Rectal smooth muscle tissue (tissue), 1 donor: Measurements from ENCODE around the gene IQSEC3.

Experiments used
- H3K27ac ChIP-seq: one replicate; pipeline ENCODE4 v1.7.0; 2013; ENCODE audit warnings: low read depth, low read length, inconsistent platforms
- H3K27me3 ChIP-seq: one replicate; pipeline ENCODE4 v1.7.0; 2013; ENCODE audit warnings: low read length; ENCODE audit not compliant: control insufficient read depth, insufficient read depth
- H3K36me3 ChIP-seq: one replicate; pipeline ENCODE4 v1.7.0; 2013; ENCODE audit warnings: low read length; ENCODE audit not compliant: control insufficient read depth, insufficient read depth
- H3K4me1 ChIP-seq: one replicate; pipeline ENCODE4 v1.7.0; 2013; ENCODE audit warnings: low read length; ENCODE audit not compliant: control insufficient read depth, insufficient read depth
- H3K4me3 ChIP-seq: one replicate; pipeline ENCODE4 v1.7.0; 2013; ENCODE audit warnings: low read length
- H3K9ac ChIP-seq: one replicate; pipeline ENCODE4 v1.7.0; 2013; ENCODE audit warnings: low read length

IQSEC3 gene

GRCh38 chr12:93266-94005 is 26.9 kb downstream of the IQSEC3 start:
- Histone ChIP-seq H3K36me3 (no peaks in the 10 kb centered on the region), H3K27me3 (peaks cover 4% of the 10 kb centered on the region), H3K4me3 (no peak overlapping the region), H3K9ac (no peak overlapping the region), H3K27ac (no peak overlapping the region), H3K4me1 (no peaks in the 10 kb centered on the region)

- Histone ChIP-seq H3K4me1 (no peaks in the 10 kb centered on the region), H3K4me3 (no peak overlapping the region), H3K9ac (no peak overlapping the region), H3K36me3 (no peaks in the 10 kb centered on the region), H3K27me3 (peaks cover 7% of the 10 kb centered on the region), H3K27ac (no peak overlapping the region)
Measured at GRCh38 chr12:96543-96942, 30.0 kb downstream of the IQSEC3 start.

GRCh38 chr12:98924-99352 is 32.4 kb downstream of the IQSEC3 start:
- Histone ChIP-seq H3K4me3 (no peak overlapping the region), H3K27ac (no peak overlapping the region), H3K9ac (no peak overlapping the region), H3K36me3 (no peaks in the 10 kb centered on the region), H3K27me3 (peaks cover 7% of the 10 kb centered on the region), H3K4me1 (no peaks in the 10 kb centered on the region)

GRCh38 chr12:99605-100004 is 33.0 kb downstream of the IQSEC3 start:
- Histone ChIP-seq H3K27ac (no peak overlapping the region), H3K36me3 (no peaks in the 10 kb centered on the region), H3K27me3 (peaks cover 7% of the 10 kb centered on the region), H3K4me1 (no peaks in the 10 kb centered on the region), H3K9ac (no peak overlapping the region), H3K4me3 (no peak overlapping the region)

DNA sequence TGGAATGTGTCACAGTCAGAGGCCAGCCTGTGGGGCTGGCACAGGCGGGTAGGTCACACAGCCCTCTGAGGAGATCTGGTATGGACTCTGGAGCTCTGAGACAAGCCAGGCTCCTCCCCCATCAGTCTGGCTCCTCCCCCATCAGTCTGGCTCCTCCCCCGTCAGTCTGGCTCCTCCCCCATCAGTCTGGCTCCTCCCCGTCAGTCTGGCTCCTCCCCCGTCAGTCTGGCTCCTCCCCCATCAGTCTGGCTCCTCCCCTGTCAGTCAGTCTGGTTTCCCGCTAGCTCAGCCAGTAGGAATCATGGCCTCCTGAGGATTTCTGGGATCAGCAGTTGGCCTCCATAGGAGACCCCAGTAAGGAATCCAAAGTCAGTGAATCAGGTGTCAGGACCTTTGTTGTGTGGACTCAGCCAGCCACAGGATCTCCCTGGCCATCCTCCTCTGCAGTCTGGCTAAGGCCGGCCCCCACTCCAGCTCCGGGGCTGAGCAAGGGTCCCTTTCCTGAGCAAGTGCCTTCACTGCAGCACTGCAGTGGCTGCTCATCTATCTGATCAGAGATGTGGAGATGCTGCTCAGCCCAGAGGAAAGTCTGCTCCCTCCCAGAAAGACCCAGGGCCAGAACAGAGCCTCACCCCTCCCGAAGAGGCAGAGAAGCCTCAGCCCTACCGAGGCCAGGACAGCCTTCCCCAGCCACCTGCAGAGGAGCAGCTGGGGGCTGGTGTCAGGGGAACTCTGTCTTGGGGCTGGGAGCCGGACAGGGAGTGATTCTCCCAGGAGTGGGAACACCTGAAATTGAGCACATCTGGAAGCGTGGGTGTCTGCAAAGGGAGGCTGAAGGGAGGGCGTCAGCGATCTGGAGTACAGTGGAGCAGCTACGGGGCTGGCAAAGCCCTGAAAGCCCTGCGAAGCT is 35.7 kb downstream of the IQSEC3 start:
- Histone ChIP-seq H3K4me3 (no peak overlapping the region), H3K9ac (no peak overlapping the region), H3K4me1 (no peaks in the 10 kb centered on the region), H3K36me3 (no peaks in the 10 kb centered on the region), H3K27ac (no peak overlapping the region), H3K27me3 (peaks cover 9% of the 10 kb centered on the region)

GRCh38 chr12:102879-103168 is 36.3 kb downstream of the IQSEC3 start:
- H3K27me3 ChIP-seq, result peaks cover 9% of the 10 kb centered on the region
- no peak overlapping the region for H3K27ac ChIP-seq
- H3K9ac ChIP-seq, result no peak overlapping the region
- H3K4me1 ChIP-seq, result no peaks in the 10 kb centered on the region
- H3K36me3 ChIP-seq, result no peaks in the 10 kb centered on the region
- H3K4me3 ChIP-seq, result no peak overlapping the region

GRCh38 chr12:103169-103981 is 36.8 kb downstream of the IQSEC3 start:
- Histone ChIP-seq H3K4me3 (no peak overlapping the region), H3K27ac (no peak overlapping the region), H3K27me3 (peaks cover 5% of the 10 kb centered on the region), H3K4me1 (no peaks in the 10 kb centered on the region), H3K36me3 (no peaks in the 10 kb centered on the region), H3K9ac (no peak overlapping the region)

GRCh38 chr12:104551-105081 is 38.0 kb downstream of the IQSEC3 start:
- no peak overlapping the region for H3K4me3 ChIP-seq
- H3K4me1 ChIP-seq, result no peaks in the 10 kb centered on the region
- H3K27me3 ChIP-seq, result peaks cover 3% of the 10 kb centered on the region
- no peaks in the 10 kb centered on the region for H3K36me3 ChIP-seq
- no peak overlapping the region for H3K9ac ChIP-seq
- no peak overlapping the region for H3K27ac ChIP-seq

DNA sequence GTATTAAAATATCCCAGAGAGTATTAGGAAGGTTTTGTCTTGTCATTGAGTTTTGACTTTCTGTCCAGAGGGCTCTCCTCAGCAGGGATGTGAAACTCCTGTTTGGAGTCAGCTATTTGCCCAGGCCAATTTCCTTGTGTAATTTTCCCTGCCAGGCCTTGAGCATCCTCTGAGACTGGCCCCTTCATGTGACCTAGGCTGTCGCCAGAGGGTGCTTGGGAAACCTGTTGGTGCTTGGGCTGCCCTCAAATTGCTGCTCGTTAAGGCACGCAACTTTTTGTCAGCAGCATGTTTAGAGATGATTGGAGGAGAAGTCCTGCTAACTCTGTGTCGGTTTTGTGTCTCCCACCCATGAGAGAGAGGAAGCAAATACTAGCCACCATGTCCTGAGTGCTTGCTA is 39.1 kb downstream of the IQSEC3 start:
- Histone ChIP-seq H3K4me1 (no peaks in the 10 kb centered on the region), H3K36me3 (no peaks in the 10 kb centered on the region), H3K9ac (no peak overlapping the region), H3K4me3 (no peak overlapping the region), H3K27ac (no peak overlapping the region), H3K27me3 (peaks cover 2% of the 10 kb centered on the region)

DNA sequence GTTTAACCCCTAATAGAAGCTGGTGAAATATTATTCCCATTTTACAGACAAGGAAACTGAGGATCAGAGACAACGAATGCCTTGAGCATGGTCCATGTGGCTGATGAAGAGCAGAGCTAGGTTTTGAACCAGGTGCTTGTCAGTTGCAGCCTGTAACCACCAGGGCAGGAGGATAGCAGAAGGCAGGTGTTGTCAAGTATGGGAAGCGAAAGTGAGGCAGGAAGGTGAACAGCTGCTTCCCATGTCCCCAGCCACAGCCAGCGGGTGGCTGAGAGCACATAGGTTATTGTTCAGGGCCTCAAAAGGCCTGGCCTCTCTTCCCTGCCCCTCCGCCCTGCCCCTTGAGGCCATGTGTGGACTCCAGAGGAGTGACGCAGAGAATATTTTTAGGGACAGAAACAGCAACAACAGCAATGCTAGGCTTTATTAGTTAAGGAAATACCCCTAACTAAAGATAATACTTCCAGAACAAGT is 39.6 kb downstream of the IQSEC3 start:
- Histone ChIP-seq H3K4me3 (no peak overlapping the region), H3K27ac (no peak overlapping the region), H3K4me1 (no peaks in the 10 kb centered on the region), H3K27me3 (peaks cover 2% of the 10 kb centered on the region), H3K36me3 (no peaks in the 10 kb centered on the region), H3K9ac (no peak overlapping the region)

- H3K4me1 ChIP-seq, result no peaks in the 10 kb centered on the region
- H3K27ac ChIP-seq, result no peak overlapping the region
- peaks cover 2% of the 10 kb centered on the region for H3K27me3 ChIP-seq
- no peak overlapping the region for H3K4me3 ChIP-seq
- no peaks in the 10 kb centered on the region for H3K36me3 ChIP-seq
- no peak overlapping the region for H3K9ac ChIP-seq
Measured at GRCh38 chr12:108594-108993, 42.0 kb downstream of the IQSEC3 start.

DNA sequence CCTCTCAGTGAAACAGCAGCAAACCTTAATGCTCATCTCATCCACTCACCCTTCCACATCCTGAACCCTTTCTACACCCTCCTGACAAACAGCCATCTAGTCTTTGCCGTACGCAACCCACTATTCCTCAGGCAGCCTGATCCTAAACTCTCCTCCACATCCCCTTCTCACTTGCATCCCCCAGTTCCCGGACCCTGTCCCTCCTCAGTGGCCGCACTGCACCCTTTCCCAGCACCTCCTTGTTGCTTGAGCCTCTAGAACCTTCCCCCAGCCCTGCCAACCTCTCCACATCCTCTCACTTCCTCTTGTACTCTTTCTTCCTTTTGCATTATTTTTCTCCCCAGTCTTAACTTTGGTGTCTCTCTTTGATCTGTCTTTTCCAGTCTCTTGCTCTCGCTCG is 42.9 kb downstream of the IQSEC3 start:
- H3K4me3 ChIP-seq, result no peak overlapping the region
- no peak overlapping the region for H3K27ac ChIP-seq
- H3K36me3 ChIP-seq, result no peaks in the 10 kb centered on the region
- peaks cover 6% of the 10 kb centered on the region for H3K27me3 ChIP-seq
- H3K4me1 ChIP-seq, result no peaks in the 10 kb centered on the region
- no peak overlapping the region for H3K9ac ChIP-seq
